Measurements from ENCODE around the gene RASSF4.
"Not testable (repeated sequence)": the region's sequence is repeated elsewhere in the genome, so short reads cannot be mapped to it uniquely, and the experiment has no call there.

RASSF4 gene

DNA sequence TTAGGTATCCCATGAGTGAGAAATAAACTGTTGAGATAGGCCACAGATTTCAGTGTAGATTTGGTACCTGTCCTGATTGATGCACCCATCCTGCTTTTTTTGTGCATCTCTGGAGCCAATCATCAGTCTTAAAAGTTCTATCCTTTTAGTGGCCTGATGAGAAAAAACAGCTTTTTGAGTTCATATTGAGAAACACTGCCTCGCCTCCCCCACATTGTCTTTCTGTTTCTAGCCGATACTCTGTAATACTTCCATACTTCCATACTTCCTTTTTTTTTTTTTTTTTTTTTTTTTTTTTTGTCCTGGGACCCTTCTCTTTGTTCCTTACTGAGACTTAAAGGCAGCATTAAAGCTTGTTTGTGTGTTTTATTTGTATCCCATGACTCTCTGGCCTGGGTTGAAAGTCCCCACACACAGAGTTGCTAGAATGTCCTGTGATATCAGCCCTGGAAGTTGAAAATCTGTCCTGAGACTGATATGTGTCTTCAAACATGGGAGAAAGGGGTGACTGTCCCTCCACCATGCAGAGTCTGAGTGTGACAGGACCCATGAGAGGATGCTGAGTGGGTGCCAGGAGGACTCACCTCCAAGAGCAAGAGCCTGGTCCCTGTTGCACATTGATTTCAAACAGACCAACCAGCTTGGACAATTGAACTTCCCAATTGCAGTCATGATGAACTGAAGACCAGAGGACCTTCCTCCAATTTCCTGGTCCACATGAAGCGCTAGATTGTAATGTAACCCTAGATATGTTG lies 46.9 kb downstream of the RASSF4 start:
- DNase-seq (ENCODE audit: low read depth in 2 of 2), result no peak

DNA sequence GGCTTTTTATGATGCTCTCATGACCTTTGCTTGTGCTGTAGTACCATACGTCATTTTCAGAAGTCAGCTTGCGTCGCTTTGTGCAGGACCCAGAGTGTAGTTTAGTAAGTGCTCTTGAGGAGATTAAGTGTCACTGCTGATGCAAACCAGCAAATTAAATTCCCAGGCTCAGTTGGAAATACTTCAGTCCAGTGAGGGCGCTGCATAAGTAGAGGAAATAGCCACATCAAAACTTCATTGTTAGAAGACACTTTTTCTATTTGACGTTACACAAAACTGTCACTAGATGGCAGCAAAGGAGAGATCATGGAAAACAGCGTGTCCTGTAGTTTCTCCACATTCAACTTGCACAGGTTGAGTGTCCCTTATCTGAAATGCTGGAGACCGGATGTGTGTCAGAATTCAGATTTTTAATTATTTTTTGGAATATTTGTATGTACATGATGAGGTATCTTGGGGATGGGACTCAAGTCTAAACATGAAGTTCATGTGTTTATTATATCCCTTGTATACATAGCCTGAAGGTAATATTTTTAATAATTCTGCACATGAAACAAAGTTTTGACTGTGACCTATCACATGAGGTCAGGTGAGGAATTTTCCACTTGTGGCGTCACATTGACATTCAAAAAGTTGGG lies 49.0 kb downstream of the RASSF4 start:
- no peak for DNase-seq (ENCODE audit: low read depth in 2 of 2)

DNA sequence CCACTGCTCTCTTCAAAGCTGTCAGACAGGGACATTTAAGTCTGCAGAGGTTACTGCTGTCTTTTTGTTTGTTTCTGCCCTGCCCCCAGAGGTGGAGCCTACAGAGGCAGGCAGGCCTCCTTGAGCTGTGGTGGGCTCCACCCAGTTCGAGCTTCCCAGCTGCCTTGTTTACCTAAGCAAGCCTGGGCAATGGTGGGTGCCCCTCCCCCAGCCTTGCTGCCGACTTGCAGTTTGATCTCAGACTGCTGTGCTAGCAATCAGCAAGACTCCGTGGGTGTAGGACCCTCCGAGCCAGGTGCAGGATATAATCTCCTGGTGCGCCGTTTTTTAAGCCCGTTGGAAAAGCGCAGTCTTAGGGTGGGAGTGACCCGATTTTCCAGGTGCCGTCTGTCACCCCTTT lies 55.0 kb downstream of the RASSF4 start:
- not testable (repeated sequence) for DNase-seq (ENCODE audit: low read depth in 2 of 2)

DNA sequence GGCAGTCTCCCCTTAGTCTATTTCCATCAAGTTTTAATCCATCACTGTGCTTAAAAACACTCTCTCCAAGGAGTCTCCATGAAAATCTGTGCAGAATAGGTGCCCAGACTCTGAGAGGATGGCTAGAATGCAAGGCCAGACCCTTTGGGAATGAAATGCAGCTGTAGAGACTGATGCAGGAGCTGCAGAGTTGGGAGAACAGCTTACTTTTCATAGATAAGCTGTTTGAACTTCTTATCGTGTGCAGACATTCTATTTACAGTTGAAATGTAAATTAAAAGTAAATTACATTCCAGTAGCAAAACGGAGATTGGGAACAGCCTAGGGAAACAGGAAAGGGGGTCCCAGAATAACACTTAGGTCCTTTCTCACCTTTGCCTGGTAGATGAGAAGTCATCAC lies 56.0 kb downstream of the RASSF4 start:
- no peak for DNase-seq (ENCODE audit: low read depth in 2 of 2)

DNA sequence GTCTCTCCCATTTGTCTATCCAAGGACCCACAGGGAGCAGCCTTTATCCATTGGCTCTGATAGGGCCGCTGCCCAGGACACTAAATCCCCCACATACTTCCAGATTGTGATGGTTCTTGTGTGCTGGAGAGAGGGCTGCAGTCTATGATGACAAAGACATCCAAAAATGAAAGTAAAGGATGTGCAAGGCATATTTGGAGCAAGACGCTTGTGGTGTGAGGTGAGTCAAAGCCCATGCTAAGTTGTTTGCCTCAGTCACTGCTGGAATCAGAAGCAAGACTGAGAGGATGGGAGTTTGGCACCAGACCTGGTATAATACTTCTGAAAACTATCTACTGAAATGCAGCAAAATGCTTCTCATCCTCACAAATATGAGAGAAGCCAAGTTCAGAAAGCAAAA lies 63.8 kb downstream of the RASSF4 start:
- no peak for DNase-seq (ENCODE audit: low read depth in 2 of 2)

DNA sequence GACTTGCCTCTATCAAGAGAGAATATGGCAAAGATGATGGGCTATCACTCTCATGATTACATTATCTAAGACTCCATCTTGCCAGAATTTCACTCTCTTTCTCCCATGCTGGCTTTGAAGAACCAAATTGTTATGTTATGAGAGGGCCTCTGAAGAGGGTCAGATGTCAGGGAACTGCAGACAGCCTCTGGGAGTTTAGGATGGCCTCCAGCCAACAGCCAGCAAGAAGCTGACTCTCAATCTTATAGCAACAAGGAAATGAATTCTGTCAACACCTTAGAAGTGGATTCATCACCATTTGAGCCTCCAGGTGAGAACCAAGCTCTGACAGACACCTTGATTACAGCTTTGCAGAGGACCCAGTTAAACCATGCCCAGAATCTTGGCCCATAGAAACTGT lies 74.7 kb downstream of the RASSF4 start:
- DNase-seq (ENCODE audit: low read depth in 2 of 2), result no peak

DNA sequence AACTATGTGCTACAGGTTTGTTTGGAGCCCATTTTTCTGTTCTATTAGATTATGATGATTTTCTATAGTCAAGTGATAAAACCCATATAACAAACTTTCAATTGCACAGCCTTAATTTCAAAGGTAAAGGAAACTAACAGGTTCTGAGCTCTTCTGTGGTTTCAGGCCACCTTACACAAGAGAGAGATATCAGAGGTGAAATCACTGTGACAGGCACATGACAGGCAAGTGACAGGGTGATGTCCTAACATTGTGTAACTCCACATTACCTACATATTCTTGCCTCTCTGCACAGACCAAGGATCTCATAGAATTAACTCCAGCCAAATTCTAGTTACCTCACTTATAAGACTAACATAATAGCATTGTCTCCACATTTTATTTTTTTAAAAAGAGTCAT lies 76.1 kb downstream of the RASSF4 start:
- DNase-seq (ENCODE audit: low read depth in 2 of 2), result no peak

DNA sequence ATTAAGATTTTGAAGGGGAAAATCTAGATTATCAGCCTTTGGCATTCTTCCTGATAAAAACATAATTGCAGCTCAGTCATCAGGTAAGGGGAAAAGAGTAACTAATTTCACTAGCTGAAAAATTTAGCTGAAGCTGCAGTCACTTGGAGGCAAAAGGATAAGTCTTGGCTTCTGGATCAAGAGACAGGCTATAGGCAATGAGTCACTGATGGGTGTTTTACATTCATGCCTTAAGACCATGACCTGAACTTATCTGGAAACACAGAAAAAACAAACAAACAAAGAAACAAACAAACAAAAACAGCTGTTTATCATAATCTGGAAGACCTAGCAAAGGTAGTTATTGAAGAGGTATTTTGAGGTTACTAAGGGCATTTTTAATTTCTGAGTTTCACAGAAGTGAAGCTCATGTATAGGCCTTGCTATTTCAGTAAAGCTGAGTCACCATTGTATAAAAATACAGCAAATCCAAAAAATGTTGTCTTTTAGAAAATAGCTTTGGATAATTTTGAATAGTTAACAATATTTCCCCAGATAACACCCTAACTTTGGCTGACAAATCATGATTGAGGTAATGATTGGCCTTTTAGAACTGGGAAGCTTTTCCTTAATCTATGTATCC lies 81.4 kb downstream of the RASSF4 start:
- DNase-seq (ENCODE audit: low read depth in 2 of 2), result no peak

DNA sequence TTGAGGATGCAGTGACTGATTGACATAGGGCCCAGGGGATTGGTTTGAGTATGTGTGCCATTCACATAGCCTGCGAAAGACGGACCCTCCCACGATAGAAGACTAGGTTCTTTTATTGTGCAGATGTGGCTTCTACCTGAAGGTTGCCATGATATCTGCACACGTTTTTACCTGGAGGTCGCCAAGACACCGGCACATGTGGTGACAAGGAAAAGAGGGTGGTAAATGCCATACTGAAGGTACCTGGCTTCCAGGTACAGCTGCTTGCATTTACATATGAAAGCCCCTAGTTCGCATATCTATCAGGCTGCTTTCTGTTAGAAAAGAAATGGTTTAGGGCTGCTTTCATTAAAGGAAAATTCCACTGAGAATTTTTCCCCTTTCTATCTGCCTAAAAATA lies 84.7 kb downstream of the RASSF4 start:
- no peak for DNase-seq (ENCODE audit: low read depth in 2 of 2)
